Fibroblast of lung (primary cell): ENCODE measurements around the gene SNX13. TPM values are rescaled to one million over a fixed set of nuclear protein-coding genes. Genes with fewer than 3 reads are reported as not detected.

Source experiments
- DNase-seq, 2 donors: peaks; one replicate each; pipeline versions ENCODE4 v3.0.0 to v3.0.0-alpha.2; 2010; ENCODE audit warnings: low read depth in 2 of 2
- H2AFZ ChIP-seq: 2 replicates; pipeline ENCODE4 v1.5.1; 2012; ENCODE audit warnings: low read length, control low read depth, inconsistent platforms
- H3K27ac ChIP-seq: 2 replicates; pipeline ENCODE4 v1.5.1; 2011; ENCODE audit warnings: low read length, control low read depth; ENCODE audit not compliant: insufficient read depth
- H3K27me3 ChIP-seq: 2 replicates; pipeline ENCODE4 v1.5.1; 2011; ENCODE audit warnings: mild to moderate bottlenecking, low read length; ENCODE audit not compliant: control insufficient read depth, insufficient read depth
- H3K36me3 ChIP-seq: 2 replicates; pipeline ENCODE4 v1.5.1; 2011; ENCODE audit warnings: low read length; ENCODE audit not compliant: control insufficient read depth, insufficient read depth
- H3K4me1 ChIP-seq: 2 replicates; pipeline ENCODE4 v1.5.1; 2011; ENCODE audit warnings: low read length; ENCODE audit not compliant: control insufficient read depth, insufficient read depth; ENCODE audit errors: extremely low read depth
- H3K4me2 ChIP-seq: 2 replicates; pipeline ENCODE4 v1.5.1; 2011; ENCODE audit warnings: low read length, control low read depth; ENCODE audit not compliant: insufficient read depth; ENCODE audit errors: extremely low read depth
- H3K4me3 ChIP-seq, 4 experiments: fragments of 200-600 bp in 1 of 4; sonication (generic) in 1 of 4; replicated peaks in 1 of 4; 2 replicates each; pipeline ENCODE4 v1.5.1; 2011 to 2016; ENCODE audit warnings: low read length in 4 of 4, low read depth in 3 of 4, mild to moderate bottlenecking in 3 of 4, control low read depth in 2 of 4, inconsistent platforms in 1 of 4, mixed read lengths in 1 of 4; ENCODE audit not compliant: insufficient read depth in 1 of 4; ENCODE audit errors: control extremely low read depth in 1 of 4
- H3K79me2 ChIP-seq: 2 replicates; pipeline ENCODE4 v1.5.1; 2012; ENCODE audit warnings: mild to moderate bottlenecking, low read length, inconsistent platforms; ENCODE audit not compliant: control insufficient read depth, insufficient read depth
- H3K9ac ChIP-seq: 2 replicates; pipeline ENCODE4 v1.5.1; 2011; ENCODE audit warnings: mild to moderate bottlenecking, low read length, control low read depth; ENCODE audit not compliant: insufficient read depth
- H3K9me3 ChIP-seq: 2 replicates; pipeline ENCODE4 v1.5.1; 2012; ENCODE audit warnings: low read depth, low read length; ENCODE audit not compliant: control insufficient read depth, insufficient read depth
- H4K20me1 ChIP-seq: 2 replicates; pipeline ENCODE4 v1.5.1; 2011; ENCODE audit warnings: low read length; ENCODE audit not compliant: control insufficient read depth, insufficient read depth; ENCODE audit errors: extremely low read depth
- CTCF ChIP-seq, 2 donors: IDR thresholded peaks in 1 of 2; conservative IDR thresholded peaks in 1 of 2; 1 replicate in 1 of 2; 2 replicates in 1 of 2; pipeline ENCODE4 v1.5.1; 2011 to 2012; ENCODE audit warnings: low read length in 2 of 2, control low read depth in 1 of 2, inconsistent platforms in 1 of 2, low read depth in 1 of 2, mild to moderate bottlenecking in 1 of 2
- EZH2 ChIP-seq: IDR thresholded peaks from 2 replicates; pipeline ENCODE4 v1.5.1; 2012; ENCODE audit warnings: low read length, control low read depth, mild to moderate bottlenecking; ENCODE audit errors: missing control alignments
- polyA plus RNA-seq, 2 donors: library from polyadenylated mRNA; depleted of rRNA in 1 of 2; stranded (reverse) in 1 of 2; unstranded in 1 of 2; fragments of >200 nt; gene quantifications; 2 replicates each; pipeline ENCODE4 v1.2.1, GENCODE V29; 2011 to 2012; ENCODE audit warnings: missing spikeins in 1 of 2
- total RNA-seq: library from RNA; depleted of rRNA; stranded (reverse); fragments of >200 nt; gene quantifications from 2 replicates; pipeline ENCODE4 v1.2.1, GENCODE V29; 2014

The SNX13 gene
- total and polyA plus RNA-seq, 2 donors (not counting 1 experiment from before 2014, with no cell fraction given) = 36.0 to 42.9 TPM

GRCh38 chr7:17787257-17787656 lies 153.0 kb downstream of the SNX13 start:
- Histone ChIP-seq H3K4me2 (no peak overlapping the region), H3K27me3 (no peaks in the 10 kb centered on the region), H2AFZ (no peak overlapping the region), H4K20me1 (no peaks in the 10 kb centered on the region), H3K4me1 (no peaks in the 10 kb centered on the region), H3K9ac (no peak overlapping the region), H3K27ac (no peak overlapping the region), H3K4me3 (no peak overlapping the region), H3K36me3 (no peaks in the 10 kb centered on the region), H3K79me2 (no peaks in the 10 kb centered on the region), H3K9me3 (no peaks in the 10 kb centered on the region)
- DNase-seq = no peak
- no peak for TF ChIP-seq CTCF (conservative IDR thresholded peaks at IDR 0.05 in 1 of 2, IDR thresholded peaks at IDR 0.05 in 1 of 2; ENCODE audit: low read depth in 1 of 2, low read length in 2 of 2)
- TF ChIP-seq EZH2 = no peak

GRCh38 chr7:17786314-17786852 lies 153.9 kb downstream of the SNX13 start:
- DNase-seq = no peak
- Histone ChIP-seq H3K4me1 (no peaks in the 10 kb centered on the region), H3K4me2 (no peak overlapping the region), H3K27ac (no peak overlapping the region), H4K20me1 (no peaks in the 10 kb centered on the region), H3K9ac (no peak overlapping the region), H3K4me3 (no peak overlapping the region), H3K79me2 (no peaks in the 10 kb centered on the region), H3K27me3 (no peaks in the 10 kb centered on the region), H3K9me3 (no peaks in the 10 kb centered on the region), H2AFZ (no peak overlapping the region), H3K36me3 (no peaks in the 10 kb centered on the region)
- no peak for TF ChIP-seq EZH2
- no peak for TF ChIP-seq CTCF (conservative IDR thresholded peaks at IDR 0.05 in 1 of 2, IDR thresholded peaks at IDR 0.05 in 1 of 2; ENCODE audit: low read depth in 1 of 2, low read length in 2 of 2)

- Histone ChIP-seq H3K4me3 (no peak overlapping the region), H3K36me3 (no peaks in the 10 kb centered on the region), H3K79me2 (no peaks in the 10 kb centered on the region), H3K27me3 (no peaks in the 10 kb centered on the region), H3K9ac (no peak overlapping the region), H3K9me3 (no peaks in the 10 kb centered on the region), H3K27ac (no peak overlapping the region), H3K4me2 (no peak overlapping the region), H2AFZ (no peak overlapping the region), H3K4me1 (no peaks in the 10 kb centered on the region), H4K20me1 (no peaks in the 10 kb centered on the region)
- no peak for TF ChIP-seq EZH2
- TF ChIP-seq CTCF (conservative IDR thresholded peaks at IDR 0.05 in 1 of 2, IDR thresholded peaks at IDR 0.05 in 1 of 2; ENCODE audit: low read depth in 1 of 2, low read length in 2 of 2) = no peak
- DNase-seq = no peak
Measured at GRCh38 chr7:17782216-17782549, 158.1 kb downstream of the SNX13 start.
